Loucy (cell line): ENCODE measurements around the gene CORO7.

Experiments used
- EZH2phosphoT487 ChIP-seq: fragments of 200-600 bp; IDR thresholded peaks from 2 replicates; pipeline ENCODE4 v1.6.1; 2018; ENCODE audit warnings: antibody characterized with exemption, mild to moderate bottlenecking, moderate library complexity, borderline replicate concordance
- TF ChIP-seq, protein P1 (sequence below): fragments of 200-600 bp; sonication (generic); conservative IDR thresholded peaks from 2 replicates; pipeline ENCODE4 v1.5.1; 2014; ENCODE audit warnings: mild to moderate bottlenecking, antibody characterized with exemption, low read length

DNA sequence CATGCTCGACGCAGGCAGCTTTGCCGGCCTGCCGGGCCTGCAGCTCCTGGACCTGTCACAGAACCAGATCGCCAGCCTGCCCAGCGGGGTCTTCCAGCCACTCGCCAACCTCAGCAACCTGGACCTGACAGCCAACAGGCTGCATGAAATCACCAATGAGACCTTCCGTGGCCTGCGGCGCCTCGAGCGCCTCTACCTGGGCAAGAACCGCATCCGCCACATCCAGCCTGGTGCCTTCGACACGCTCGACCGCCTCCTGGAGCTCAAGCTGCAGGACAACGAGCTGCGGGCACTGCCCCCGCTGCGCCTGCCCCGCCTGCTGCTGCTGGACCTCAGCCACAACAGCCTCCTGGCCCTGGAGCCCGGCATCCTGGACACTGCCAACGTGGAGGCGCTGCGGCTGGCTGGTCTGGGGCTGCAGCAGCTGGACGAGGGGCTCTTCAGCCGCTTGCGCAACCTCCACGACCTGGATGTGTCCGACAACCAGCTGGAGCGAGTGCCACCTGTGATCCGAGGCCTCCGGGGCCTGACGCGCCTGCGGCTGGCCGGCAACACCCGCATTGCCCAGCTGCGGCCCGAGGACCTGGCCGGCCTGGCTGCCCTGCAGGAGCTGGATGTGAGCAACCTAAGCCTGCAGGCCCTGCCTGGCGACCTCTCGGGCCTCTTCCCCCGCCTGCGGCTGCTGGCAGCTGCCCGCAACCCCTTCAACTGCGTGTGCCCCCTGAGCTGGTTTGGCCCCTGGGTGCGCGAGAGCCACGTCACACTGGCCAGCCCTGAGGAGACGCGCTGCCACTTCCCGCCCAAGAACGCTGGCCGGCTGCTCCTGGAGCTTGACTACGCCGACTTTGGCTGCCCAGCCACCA is 35.1 kb downstream of the CORO7 start:
- TF ChIP-seq, protein P1, sequence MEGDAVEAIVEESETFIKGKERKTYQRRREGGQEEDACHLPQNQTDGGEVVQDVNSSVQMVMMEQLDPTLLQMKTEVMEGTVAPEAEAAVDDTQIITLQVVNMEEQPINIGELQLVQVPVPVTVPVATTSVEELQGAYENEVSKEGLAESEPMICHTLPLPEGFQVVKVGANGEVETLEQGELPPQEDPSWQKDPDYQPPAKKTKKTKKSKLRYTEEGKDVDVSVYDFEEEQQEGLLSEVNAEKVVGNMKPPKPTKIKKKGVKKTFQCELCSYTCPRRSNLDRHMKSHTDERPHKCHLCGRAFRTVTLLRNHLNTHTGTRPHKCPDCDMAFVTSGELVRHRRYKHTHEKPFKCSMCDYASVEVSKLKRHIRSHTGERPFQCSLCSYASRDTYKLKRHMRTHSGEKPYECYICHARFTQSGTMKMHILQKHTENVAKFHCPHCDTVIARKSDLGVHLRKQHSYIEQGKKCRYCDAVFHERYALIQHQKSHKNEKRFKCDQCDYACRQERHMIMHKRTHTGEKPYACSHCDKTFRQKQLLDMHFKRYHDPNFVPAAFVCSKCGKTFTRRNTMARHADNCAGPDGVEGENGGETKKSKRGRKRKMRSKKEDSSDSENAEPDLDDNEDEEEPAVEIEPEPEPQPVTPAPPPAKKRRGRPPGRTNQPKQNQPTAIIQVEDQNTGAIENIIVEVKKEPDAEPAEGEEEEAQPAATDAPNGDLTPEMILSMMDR, result no peak
- TF ChIP-seq EZH2phosphoT487, result no peak
